22Rv1 (cell line): ENCODE results near the gene GALNS.

Experiments
- CTCF ChIP-seq: fragments of 450-650 bp; IDR thresholded peaks from 2 replicates; pipeline ENCODE4 v1.5.1; 2017; ENCODE audit warnings: mild to moderate bottlenecking
- ZFX ChIP-seq: fragments of 450-650 bp; IDR thresholded peaks from 2 replicates; pipeline ENCODE4 v1.6.1; 2017; ENCODE audit warnings: antibody characterized with exemption, borderline replicate concordance

GRCh38 chr16:88837806-88838205 is 18.9 kb downstream of the GALNS start:
- TF ChIP-seq CTCF (no peak), ZFX (no peak)
